Esophagus squamous epithelium (tissue), 4 donors: ENCODE data around the gene MDGA2.

Experiments used
- CTCF ChIP-seq, 6 experiments: fragments of 450-650 bp in 4 of 6; fragments of 200-600 bp in 2 of 6; sonication (generic) in 2 of 6; IDR thresholded peaks; one replicate each; pipeline ENCODE4 v1.5.1; 2016 to 2019; ENCODE audit warnings: antibody characterized with exemption in 6 of 6, mild to moderate bottlenecking in 4 of 6, moderate library complexity in 4 of 6
- POLR2A ChIP-seq, 4 donors: fragments of 450-650 bp; IDR thresholded peaks; one replicate each; pipeline ENCODE4 v1.6.1; 2017; ENCODE audit warnings: antibody characterized with exemption in 4 of 4, mild to moderate bottlenecking in 4 of 4, moderate library complexity in 3 of 4

GRCh38 chr14:47520382-47520781 is 155.0 kb downstream of the MDGA2 start:
- no peak for TF ChIP-seq POLR2A (IDR thresholded peaks at IDR 0.05)
- no peak for TF ChIP-seq CTCF (IDR thresholded peaks at IDR 0.05)
